GM12878 (cell line): Measurements from ENCODE around the gene TSHZ2. TPM values are rescaled to one million over a fixed set of nuclear protein-coding genes. Genes with fewer than 3 reads are reported as not detected.

Experiments used
- ATAC-seq: fragments of 200-7000 bp; cut with Tn5 transposase; 3 replicates; pipeline ENCODE4 v1.9.1; 2020; ENCODE audit warnings: mild to moderate bottlenecking, moderate library complexity
- BruUV-seq: library from RNA; stranded (reverse); fragments of 400-500 nt; replicated peaks from 2 replicates; lab custom pipeline; 2021; lab: Mats Ljungman, UMichigan
- CTCF ChIA-PET: fragments of 300-600 bp; sonication (Branson Sonifier 250); formaldehyde crosslinking; extraction: SDS; loops from one replicate; lab custom pipeline; 2021; ENCODE audit warnings: inconsistent platforms; lab: Yijun Ruan, JAX
- POLR2A ChIA-PET: fragments of 350-600 bp; formaldehyde crosslinking; extraction: SDS; loops from one replicate; lab custom pipeline; 2021; ENCODE audit warnings: inconsistent platforms; lab: Charles Lee
- RAD21 ChIA-PET: fragments of 300-600 bp; sonication (Branson Sonifier 250); formaldehyde crosslinking; loops from one replicate; lab custom pipeline; 2023; ENCODE audit warnings: antibody characterized with exemption; ENCODE audit not compliant: unreplicated experiment; lab: Charles Lee
- SMC1A ChIA-PET: fragments of 300-600 bp; sonication (Branson Sonifier 250); formaldehyde crosslinking; loops from one replicate; lab custom pipeline; 2023; ENCODE audit not compliant: unreplicated experiment, uncharacterized antibody; lab: Charles Lee
- DNase-seq: peaks from one replicate; pipeline ENCODE4 v3.0.0-alpha.2; 2011; ENCODE audit warnings: low read depth, low spot score
- FAIRE-seq: peaks from 3 replicates; lab custom pipeline; 2011; peaks lifted over from hg19 to GRCh38; lab: Jason Lieb, UNC
- H2AFZ ChIP-seq: 2 replicates; pipeline ENCODE4 v1.6.0; 2011; ENCODE audit warnings: low read depth, low read length, control low read depth; ENCODE audit not compliant: control insufficient read depth
- H3K27ac ChIP-seq: 2 replicates; pipeline ENCODE4 v1.5.1; 2011; ENCODE audit warnings: control low read depth; ENCODE audit not compliant: control insufficient read depth, insufficient read depth
- H3K27me3 ChIP-seq, 2 experiments: replicated peaks in 1 of 2; 2 replicates each; pipeline versions ENCODE4 v1.6.0 to v1.6.1; 2011; ENCODE audit warnings: low read length in 1 of 2; ENCODE audit not compliant: control insufficient read depth in 2 of 2, insufficient read depth in 2 of 2
- H3K36me3 ChIP-seq, 2 experiments: 2 replicates each; pipeline ENCODE4 v1.5.1; 2011; ENCODE audit warnings: low read length in 1 of 2; ENCODE audit not compliant: control insufficient read depth in 2 of 2, insufficient read depth in 2 of 2
- H3K4me1 ChIP-seq: 2 replicates; pipeline ENCODE4 v1.6.1; 2011; ENCODE audit warnings: mild to moderate bottlenecking, low read length, moderate library complexity, mixed read lengths; ENCODE audit not compliant: control insufficient read depth, insufficient read depth
- H3K4me2 ChIP-seq: 2 replicates; pipeline ENCODE4 v1.6.0; 2011; ENCODE audit warnings: control low read depth; ENCODE audit not compliant: control insufficient read depth, insufficient read depth
- H3K4me3 ChIP-seq: fragments of 200-600 bp; sonication (generic); 2 replicates; pipeline ENCODE4 v1.5.1; 2016
- H3K79me2 ChIP-seq: 2 replicates; pipeline ENCODE4 v1.6.0; 2011; ENCODE audit warnings: low read length; ENCODE audit not compliant: control insufficient read depth, insufficient read depth
- H3K9ac ChIP-seq: 2 replicates; pipeline ENCODE4 v1.8.0; 2011; ENCODE audit warnings: low read length, control low read depth, mixed read lengths; ENCODE audit not compliant: control insufficient read depth, insufficient read depth
- H3K9me3 ChIP-seq: replicated peaks from 3 replicates; pipeline ENCODE4 v1.5.1; 2011; ENCODE audit warnings: mild to moderate bottlenecking, low read length; ENCODE audit not compliant: control insufficient read depth, insufficient read depth
- H4K20me1 ChIP-seq: 2 replicates; pipeline ENCODE4 v1.6.0; 2011; ENCODE audit not compliant: control insufficient read depth, insufficient read depth
- ATF2 ChIP-seq: IDR thresholded peaks from 2 replicates; pipeline ENCODE4 v1.6.1; 2012; ENCODE audit warnings: low read length, inconsistent platforms
- IRF3 ChIP-seq: fragments of 450-650 bp; IDR thresholded peaks from 2 replicates; pipeline ENCODE4 v1.6.1; 2014; ENCODE audit warnings: mild to moderate bottlenecking
- JUNB ChIP-seq: IDR thresholded peaks from 2 replicates; pipeline ENCODE4 v1.6.1; 2016; ENCODE audit warnings: antibody characterized with exemption, mild to moderate bottlenecking
- TCF12 ChIP-seq: IDR thresholded peaks from 2 replicates; pipeline ENCODE4 v1.6.1; 2011; ENCODE audit warnings: low read depth, mild to moderate bottlenecking, low read length
- ZNF592 ChIP-seq: fragments of 450-650 bp; IDR thresholded peaks from 2 replicates; pipeline ENCODE4 v1.6.1; 2017; ENCODE audit warnings: mild to moderate bottlenecking, moderate library complexity
- ZSCAN29 ChIP-seq: fragments of 450-650 bp; IDR thresholded peaks from 2 replicates; pipeline ENCODE4 v1.6.1; 2017; ENCODE audit warnings: mild to moderate bottlenecking, moderate library complexity
- WGBS: methylation state at CpG from one replicate; pipeline ENCODE4 v1.1.6; 2016; ENCODE audit warnings: low lambda C conversion rate; ENCODE audit not compliant: insufficient replicate concordance, insufficient coverage; ENCODE audit errors: missing lambda C conversion rate; 5-methylcytosine and 5-hydroxymethylcytosine counted together
- in situ Hi-C: fragments of 300-500 bp; cut with MboI; formaldehyde crosslinking; loops from 9 replicates; pipeline ENCODE4 v1.14.3; 2018; ENCODE audit warnings: mixed read lengths
- intact Hi-C: fragments of 100-400 bp; cut with micrococcal nuclease; formaldehyde crosslinking; loops from one replicate; pipeline ENCODE4 v1.14.2; 2022; ENCODE audit not compliant: unreplicated experiment
- polyA plus RNA-seq, 11 experiments: library from polyadenylated mRNA; depleted of rRNA in 4 of 11; unstranded in 6 of 11; stranded (reverse) in 5 of 11; fragments of >200 nt; fragmentation: Nextera tagmentation in 4 of 11; fragmentation: Illumina TruSeq in 1 of 11; extraction: Ambion mirVana in 4 of 11; extraction: Trizol in 1 of 11; gene quantifications; 1 replicate in 1 of 11; 2 replicates in 10 of 11; pipeline versions ENCODE4 v1.2.1 to v1.2.3, GENCODE V29; 2011 to 2016; ENCODE audit warnings: inconsistent platforms in 2 of 11, missing spikeins in 2 of 11, low read depth in 1 of 11
- total RNA-seq, 4 experiments: library from RNA; depleted of rRNA in 3 of 4; stranded (reverse); fragments of >200 nt in 3 of 4; fragmentation: Illumina TruSeq in 1 of 4; extraction: Trizol in 1 of 4; gene quantifications; 2 replicates each; pipeline versions ENCODE4 v1.2.1 to v1.2.3, GENCODE V29; 2013 to 2021
- TF ChIP-seq, protein P1 (sequence below): fragments of 450-650 bp; IDR thresholded peaks from 2 replicates; pipeline ENCODE4 v1.6.1; 2017; ENCODE audit warnings: mild to moderate bottlenecking, moderate library complexity
- TF ChIP-seq, protein P2 (sequence below): fragments of 150-350 bp; IDR thresholded peaks from 2 replicates; pipeline ENCODE4 v1.6.1; 2016; ENCODE audit warnings: low read depth, low read length

The TSHZ2 gene
- total and polyA plus RNA-seq, 10 of the 15 experiments (the other 5 are each of a cell fraction or from before 2014, with no cell fraction given), result 0.01 to 0.86 (median 0.13) TPM; not detected in 2

DNA sequence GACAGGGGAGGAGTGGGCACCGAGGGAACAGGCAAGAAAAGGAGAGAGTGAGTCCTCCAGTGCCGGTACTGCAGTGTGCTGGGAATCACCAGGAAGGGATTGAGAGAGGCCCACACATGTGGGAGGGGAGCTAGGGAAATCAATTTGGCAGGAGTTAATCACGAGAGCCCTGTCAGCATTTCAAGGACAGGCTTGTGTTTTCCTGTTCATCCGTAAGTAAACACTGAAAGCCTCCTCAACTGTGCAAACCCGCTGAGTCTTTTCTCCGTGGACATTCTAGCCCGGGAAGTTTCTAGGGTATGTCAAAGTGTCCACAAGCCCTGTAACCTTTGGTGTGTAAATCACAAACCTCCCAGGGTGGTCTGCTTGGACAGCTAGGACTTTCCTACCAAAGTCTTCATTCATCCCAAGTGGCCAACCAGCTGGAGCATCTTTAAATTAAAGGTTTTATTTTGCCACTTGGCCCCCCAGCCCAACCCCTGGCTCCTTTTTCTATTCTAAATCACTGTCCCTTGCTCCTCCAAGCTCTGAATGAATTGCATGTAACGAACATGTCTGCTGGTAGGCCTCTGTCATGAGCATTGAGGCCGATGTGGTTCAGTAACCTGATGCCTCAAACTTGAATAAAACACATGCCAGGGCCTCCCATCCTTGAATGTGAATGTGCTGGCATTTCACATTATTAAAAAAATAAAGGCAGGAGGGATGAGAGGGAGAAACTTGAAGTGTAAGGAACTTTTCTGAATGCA is 472.4 kb downstream of the TSHZ2 start:
- Histone ChIP-seq H3K4me2 (no peak overlapping the region), H4K20me1 (no peaks in the 10 kb centered on the region), H3K36me3 (no peaks in the 10 kb centered on the region), H3K79me2 (no peaks in the 10 kb centered on the region), H3K9me3 (peaks cover 3% of the 10 kb centered on the region; the same call in 1 of the 3 replicates), H3K27ac (no peak overlapping the region), H3K4me1 (no peaks in the 10 kb centered on the region), H2AFZ (no peak overlapping the region), H3K4me3 (no peak overlapping the region), H3K27me3 (no peaks in the 10 kb centered on the region), H3K9ac (no peak overlapping the region)
- ChIA-PET POLR2A (no interaction called here), SMC1A (no interaction called here), RAD21 (no interaction called here), CTCF (no interaction called here)
- in situ Hi-C loops, result no loop called here
- ATAC-seq (no peak), DNase-seq (no peak), FAIRE-seq (no peak)
- WGBS, result 47% methylated on average over 9 of the region's 9 CpGs
- intact Hi-C loops, result no loop called here
- BruUV-seq, result no TSS peak
- no peak for TF ChIP-seq ZSCAN29
- TF ChIP-seq IRF3, result no peak
- no peak for TF ChIP-seq ZNF592
- TF ChIP-seq, protein P1, sequence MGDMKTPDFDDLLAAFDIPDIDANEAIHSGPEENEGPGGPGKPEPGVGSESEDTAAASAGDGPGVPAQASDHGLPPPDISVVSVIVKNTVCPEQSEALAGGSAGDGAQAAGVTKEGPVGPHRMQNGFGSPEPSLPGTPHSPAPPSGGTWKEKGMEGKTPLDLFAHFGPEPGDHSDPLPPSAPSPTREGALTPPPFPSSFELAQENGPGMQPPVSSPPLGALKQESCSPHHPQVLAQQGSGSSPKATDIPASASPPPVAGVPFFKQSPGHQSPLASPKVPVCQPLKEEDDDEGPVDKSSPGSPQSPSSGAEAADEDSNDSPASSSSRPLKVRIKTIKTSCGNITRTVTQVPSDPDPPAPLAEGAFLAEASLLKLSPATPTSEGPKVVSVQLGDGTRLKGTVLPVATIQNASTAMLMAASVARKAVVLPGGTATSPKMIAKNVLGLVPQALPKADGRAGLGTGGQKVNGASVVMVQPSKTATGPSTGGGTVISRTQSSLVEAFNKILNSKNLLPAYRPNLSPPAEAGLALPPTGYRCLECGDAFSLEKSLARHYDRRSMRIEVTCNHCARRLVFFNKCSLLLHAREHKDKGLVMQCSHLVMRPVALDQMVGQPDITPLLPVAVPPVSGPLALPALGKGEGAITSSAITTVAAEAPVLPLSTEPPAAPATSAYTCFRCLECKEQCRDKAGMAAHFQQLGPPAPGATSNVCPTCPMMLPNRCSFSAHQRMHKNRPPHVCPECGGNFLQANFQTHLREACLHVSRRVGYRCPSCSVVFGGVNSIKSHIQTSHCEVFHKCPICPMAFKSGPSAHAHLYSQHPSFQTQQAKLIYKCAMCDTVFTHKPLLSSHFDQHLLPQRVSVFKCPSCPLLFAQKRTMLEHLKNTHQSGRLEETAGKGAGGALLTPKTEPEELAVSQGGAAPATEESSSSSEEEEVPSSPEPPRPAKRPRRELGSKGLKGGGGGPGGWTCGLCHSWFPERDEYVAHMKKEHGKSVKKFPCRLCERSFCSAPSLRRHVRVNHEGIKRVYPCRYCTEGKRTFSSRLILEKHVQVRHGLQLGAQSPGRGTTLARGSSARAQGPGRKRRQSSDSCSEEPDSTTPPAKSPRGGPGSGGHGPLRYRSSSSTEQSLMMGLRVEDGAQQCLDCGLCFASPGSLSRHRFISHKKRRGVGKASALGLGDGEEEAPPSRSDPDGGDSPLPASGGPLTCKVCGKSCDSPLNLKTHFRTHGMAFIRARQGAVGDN, result no peak
- TF ChIP-seq, protein P2, sequence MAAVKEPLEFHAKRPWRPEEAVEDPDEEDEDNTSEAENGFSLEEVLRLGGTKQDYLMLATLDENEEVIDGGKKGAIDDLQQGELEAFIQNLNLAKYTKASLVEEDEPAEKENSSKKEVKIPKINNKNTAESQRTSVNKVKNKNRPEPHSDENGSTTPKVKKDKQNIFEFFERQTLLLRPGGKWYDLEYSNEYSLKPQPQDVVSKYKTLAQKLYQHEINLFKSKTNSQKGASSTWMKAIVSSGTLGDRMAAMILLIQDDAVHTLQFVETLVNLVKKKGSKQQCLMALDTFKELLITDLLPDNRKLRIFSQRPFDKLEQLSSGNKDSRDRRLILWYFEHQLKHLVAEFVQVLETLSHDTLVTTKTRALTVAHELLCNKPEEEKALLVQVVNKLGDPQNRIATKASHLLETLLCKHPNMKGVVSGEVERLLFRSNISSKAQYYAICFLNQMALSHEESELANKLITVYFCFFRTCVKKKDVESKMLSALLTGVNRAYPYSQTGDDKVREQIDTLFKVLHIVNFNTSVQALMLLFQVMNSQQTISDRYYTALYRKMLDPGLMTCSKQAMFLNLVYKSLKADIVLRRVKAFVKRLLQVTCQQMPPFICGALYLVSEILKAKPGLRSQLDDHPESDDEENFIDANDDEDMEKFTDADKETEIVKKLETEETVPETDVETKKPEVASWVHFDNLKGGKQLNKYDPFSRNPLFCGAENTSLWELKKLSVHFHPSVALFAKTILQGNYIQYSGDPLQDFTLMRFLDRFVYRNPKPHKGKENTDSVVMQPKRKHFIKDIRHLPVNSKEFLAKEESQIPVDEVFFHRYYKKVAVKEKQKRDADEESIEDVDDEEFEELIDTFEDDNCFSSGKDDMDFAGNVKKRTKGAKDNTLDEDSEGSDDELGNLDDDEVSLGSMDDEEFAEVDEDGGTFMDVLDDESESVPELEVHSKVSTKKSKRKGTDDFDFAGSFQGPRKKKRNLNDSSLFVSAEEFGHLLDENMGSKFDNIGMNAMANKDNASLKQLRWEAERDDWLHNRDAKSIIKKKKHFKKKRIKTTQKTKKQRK, result no peak
- no peak for TF ChIP-seq JUNB
- no peak for TF ChIP-seq ATF2
- no peak for TF ChIP-seq TCF12
